Measurements from ENCODE around the gene PCDHA9.
"Not testable (repeated sequence)": the region's sequence is repeated elsewhere in the genome, so short reads cannot be mapped to it uniquely, and the experiment has no call there.

PCDHA9 gene

DNA sequence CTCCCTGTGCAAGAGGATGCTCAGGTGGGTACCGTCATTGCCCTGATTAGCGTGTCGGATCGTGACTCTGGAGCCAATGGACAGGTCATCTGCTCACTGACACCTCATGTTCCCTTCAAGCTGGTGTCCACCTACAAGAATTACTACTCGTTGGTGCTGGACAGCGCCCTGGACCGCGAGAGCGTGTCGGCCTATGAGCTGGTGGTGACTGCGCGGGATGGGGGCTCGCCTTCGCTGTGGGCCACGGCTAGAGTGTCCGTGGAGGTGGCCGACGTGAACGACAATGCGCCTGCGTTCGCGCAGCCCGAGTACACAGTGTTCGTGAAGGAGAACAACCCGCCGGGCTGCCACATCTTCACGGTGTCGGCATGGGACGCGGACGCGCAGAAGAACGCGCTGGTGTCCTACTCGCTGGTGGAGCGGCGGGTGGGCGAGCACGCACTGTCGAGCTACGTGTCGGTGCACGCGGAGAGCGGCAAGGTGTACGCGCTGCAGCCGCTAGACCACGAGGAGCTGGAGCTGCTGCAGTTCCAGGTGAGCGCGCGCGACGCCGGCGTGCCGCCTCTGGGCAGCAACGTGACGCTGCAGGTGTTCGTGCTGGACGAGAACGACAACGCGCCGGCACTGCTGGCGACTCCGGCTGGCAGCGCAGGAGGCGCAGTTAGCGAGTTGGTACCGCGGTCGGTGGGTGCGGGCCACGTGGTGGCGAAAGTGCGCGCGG, 28.5 kb downstream of the PCDHA9 start:
- DNase-seq (ENCODE audit: low read depth) = not testable (repeated sequence)

DNA sequence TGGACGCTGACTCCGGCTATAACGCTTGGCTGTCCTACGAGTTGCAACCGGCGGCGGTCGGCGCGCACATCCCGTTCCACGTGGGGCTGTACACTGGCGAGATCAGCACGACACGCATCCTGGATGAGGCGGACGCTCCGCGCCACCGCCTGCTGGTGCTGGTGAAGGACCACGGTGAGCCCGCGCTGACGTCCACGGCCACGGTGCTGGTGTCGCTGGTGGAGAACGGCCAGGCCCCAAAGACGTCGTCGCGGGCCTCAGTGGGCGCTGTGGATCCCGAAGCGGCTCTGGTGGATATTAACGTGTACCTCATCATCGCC, 29.0 kb downstream of the PCDHA9 start:
- DNase-seq (ENCODE audit: low read depth) = no peak

DNA sequence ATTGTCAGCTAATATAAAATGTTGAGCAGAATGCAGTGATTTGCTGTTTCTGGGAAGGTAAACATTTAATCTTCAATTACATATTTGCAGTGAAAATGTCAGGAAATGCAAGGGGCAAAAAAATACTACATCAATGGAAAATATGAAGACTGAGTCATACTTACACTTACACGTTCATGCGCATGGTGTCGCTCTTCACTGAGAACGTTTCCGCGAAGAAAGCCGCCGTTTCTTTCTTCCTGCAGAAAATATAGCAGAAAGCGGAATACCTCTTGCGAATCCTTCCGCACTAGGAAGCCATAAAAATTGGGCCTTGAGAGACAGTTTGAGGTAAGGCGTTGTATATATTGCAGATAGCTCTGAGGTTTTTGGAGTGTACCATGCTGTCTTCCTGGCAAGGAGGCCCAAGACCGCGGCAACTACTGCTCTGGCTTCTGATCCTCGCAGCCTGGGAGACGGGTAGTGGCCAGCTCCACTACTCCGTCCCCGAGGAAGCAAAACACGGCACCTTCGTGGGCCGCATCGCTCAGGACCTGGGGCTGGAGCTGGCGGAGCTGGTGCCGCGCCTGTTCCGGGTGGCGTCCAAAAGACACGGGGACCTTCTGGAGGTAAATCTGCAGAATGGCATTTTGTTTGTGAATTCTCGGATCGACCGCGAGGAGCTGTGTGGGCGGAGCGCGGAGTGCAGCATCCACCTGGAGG, 33.9 kb downstream of the PCDHA9 start, which contains the start of gene PCDHA13:
TSS of gene PCDHA13 (plus strand) at position 236 of the 702 bp plus-strand sequence. CDS start at position 381, 145 bp downstream.
- no peak for DNase-seq (ENCODE audit: low read depth)

DNA sequence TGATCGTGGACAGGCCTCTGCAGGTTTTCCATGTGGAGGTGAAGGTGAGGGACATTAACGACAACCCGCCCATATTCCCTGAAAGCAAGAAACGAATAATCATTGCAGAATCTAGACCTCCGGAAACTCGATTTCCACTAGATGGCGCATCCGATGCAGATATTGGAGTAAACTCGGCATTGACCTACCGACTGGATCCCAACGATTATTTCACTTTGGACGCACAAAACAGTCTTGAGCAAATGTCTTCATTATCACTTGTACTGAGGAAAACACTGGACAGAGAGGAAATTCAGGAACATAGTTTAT, 34.4 kb downstream of the PCDHA9 start:
- no peak for DNase-seq (ENCODE audit: low read depth)

DNA sequence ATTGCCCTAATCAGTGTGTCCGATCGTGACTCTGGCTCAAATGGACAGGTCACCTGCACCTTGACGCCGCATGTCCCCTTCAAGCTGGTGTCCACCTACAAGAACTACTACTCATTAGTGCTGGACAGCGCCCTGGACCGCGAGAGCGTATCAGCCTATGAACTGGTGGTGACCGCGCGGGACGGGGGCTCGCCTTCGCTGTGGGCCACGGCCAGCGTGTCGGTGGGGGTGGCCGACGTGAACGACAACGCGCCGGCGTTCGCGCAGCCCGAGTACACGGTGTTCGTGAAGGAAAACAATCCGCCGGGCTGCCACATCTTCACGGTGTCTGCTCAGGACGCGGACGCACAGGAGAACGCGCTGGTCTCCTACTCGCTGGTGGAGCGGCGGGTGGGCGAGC, 35.2 kb downstream of the PCDHA9 start:
- DNase-seq (ENCODE audit: low read depth) = no peak

DNA sequence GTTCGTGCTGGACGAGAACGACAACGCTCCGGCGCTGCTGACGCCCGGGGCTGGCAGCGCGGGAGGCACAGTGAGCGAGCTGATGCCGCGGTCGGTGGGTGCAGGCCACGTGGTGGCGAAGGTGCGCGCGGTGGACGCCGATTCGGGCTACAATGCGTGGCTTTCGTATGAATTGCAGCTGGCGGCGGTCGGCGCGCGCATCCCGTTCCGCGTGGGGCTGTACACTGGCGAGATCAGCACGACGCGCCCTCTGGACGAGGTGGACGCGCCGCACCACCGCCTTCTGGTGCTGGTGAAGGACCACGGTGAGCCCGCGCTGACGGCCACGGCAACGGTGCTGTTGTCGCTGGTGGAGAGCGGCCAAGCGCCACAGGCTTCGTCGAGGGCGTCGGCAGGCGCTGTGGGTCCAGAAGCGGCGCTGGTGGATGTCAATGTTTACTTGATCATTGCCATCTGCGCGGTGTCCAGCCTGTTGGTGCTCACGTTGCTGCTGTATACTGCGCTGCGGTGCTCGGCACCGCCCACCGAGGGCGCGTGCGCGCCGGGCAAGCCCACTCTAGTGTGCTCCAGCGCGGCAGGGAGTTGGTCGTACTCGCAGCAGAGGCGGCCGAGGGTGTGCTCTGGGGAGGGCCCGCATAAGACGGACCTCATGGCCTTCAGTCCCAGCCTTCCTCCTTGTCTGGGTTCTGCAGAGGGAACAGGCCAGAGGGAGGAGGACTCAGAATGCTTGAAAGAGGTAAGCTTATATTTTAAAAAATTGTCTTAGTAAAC, 35.9 kb downstream of the PCDHA9 start:
- DNase-seq (ENCODE audit: low read depth) = no peak
